ENCODE data around the gene AFF1.

GRCh38 chr4:87037671-87038334 lies 103.0 kb downstream of the AFF1 start:
- TF ChIP-seq CTCF (conservative IDR thresholded peaks at IDR 0.05; ENCODE audit: low read length), result no peak
- no peak for TF ChIP-seq EZH2phosphoT487 (IDR thresholded peaks at IDR 0.05; ENCODE audit: borderline replicate concordance, low read depth, low read length)
